PC-3 (cell line): ENCODE data around the gene BMPER. TPM values are rescaled to one million over a fixed set of nuclear protein-coding genes. Genes with fewer than 3 reads are reported as not detected.

Source experiments
- ATAC-seq: fragments of 200-7000 bp; cut with Tn5 transposase; 2 replicates; pipeline ENCODE4 v1.9.1; 2020; ENCODE audit warnings: mild to moderate bottlenecking, moderate library complexity
- BruUV-seq: library from RNA; stranded (reverse); fragments of 400-500 nt; replicated peaks from 2 replicates; lab custom pipeline; 2021; lab: Mats Ljungman, UMichigan
- CTCF ChIA-PET: fragments of 300-600 bp; sonication (Branson Sonifier 250); formaldehyde crosslinking; loops from one replicate; lab custom pipeline; 2022; ENCODE audit warnings: antibody characterized with exemption; lab: Charles Lee
- POLR2A ChIA-PET: fragments of 300-600 bp; sonication (Branson Sonifier 250); formaldehyde crosslinking; loops from one replicate; lab custom pipeline; 2022; ENCODE audit warnings: antibody characterized with exemption; ENCODE audit not compliant: unreplicated experiment; lab: Charles Lee
- DNase-seq: peaks from one replicate; pipeline ENCODE4 v3.0.0-alpha.2; 2015
- H2AFZ ChIP-seq: fragments of 300-600 bp; sonication (generic); 2 replicates; pipeline ENCODE4 v1.6.0; 2016; ENCODE audit warnings: antibody characterized with exemption, low read length
- H3F3A ChIP-seq: fragments of 300-600 bp; sonication (generic); one replicate; pipeline ENCODE4 v1.6.0; 2017; ENCODE audit warnings: antibody characterized with exemption, low read length, control low read depth, mild to moderate bottlenecking; ENCODE audit not compliant: unreplicated experiment
- H3K27ac ChIP-seq: fragments of 300-600 bp; sonication (generic); 2 replicates; pipeline ENCODE4 v1.5.1; 2016; ENCODE audit warnings: mild to moderate bottlenecking, low read length
- H3K27me3 ChIP-seq: fragments of 300-600 bp; sonication (generic); 2 replicates; pipeline ENCODE4 v1.6.1; 2016; ENCODE audit warnings: low read length, mixed read lengths
- H3K36me3 ChIP-seq: fragments of 300-600 bp; sonication (generic); 2 replicates; pipeline ENCODE4 v1.6.1; 2016; ENCODE audit warnings: low read depth, mixed run types, low read length, mixed read lengths
- H3K4me1 ChIP-seq: fragments of 300-600 bp; sonication (generic); 2 replicates; pipeline ENCODE4 v1.5.1; 2016; ENCODE audit warnings: low read length; ENCODE audit not compliant: insufficient read depth
- H3K4me2 ChIP-seq: fragments of 300-600 bp; sonication (generic); 2 replicates; pipeline ENCODE4 v1.6.0; 2016; ENCODE audit warnings: low read length
- H3K4me3 ChIP-seq: fragments of 300-600 bp; sonication (generic); 2 replicates; pipeline ENCODE4 v1.5.1; 2016; ENCODE audit warnings: mild to moderate bottlenecking, low read length, mixed read lengths
- H3K79me2 ChIP-seq: fragments of 300-600 bp; sonication (generic); 2 replicates; pipeline ENCODE4 v1.6.1; 2017; ENCODE audit warnings: low read length, mixed read lengths
- H3K9ac ChIP-seq: fragments of 300-600 bp; sonication (generic); 2 replicates; pipeline ENCODE4 v1.6.0; 2016; ENCODE audit warnings: mild to moderate bottlenecking, low read length
- H3K9me2 ChIP-seq: fragments of 300-600 bp; sonication (generic); replicated peaks from 2 replicates; pipeline ENCODE4 v1.6.1; 2016; ENCODE audit warnings: mixed run types, low read length, mixed read lengths
- H3K9me3 ChIP-seq: fragments of 300-600 bp; sonication (generic); 2 replicates; pipeline ENCODE4 v1.6.1; 2016; ENCODE audit warnings: low read length, mixed read lengths
- H4K20me1 ChIP-seq: fragments of 300-600 bp; sonication (generic); 2 replicates; pipeline ENCODE4 v1.6.1; 2016; ENCODE audit warnings: low read length, mixed read lengths
- CTCF ChIP-seq: fragments of 300-600 bp; sonication (generic); conservative IDR thresholded peaks from 2 replicates; pipeline ENCODE4 v1.5.1; 2017; ENCODE audit warnings: antibody characterized with exemption, low read depth, mild to moderate bottlenecking, low read length
- EZH2 ChIP-seq: fragments of 300-600 bp; sonication (generic); IDR thresholded peaks from one replicate; pipeline ENCODE4 v1.6.1; 2017; ENCODE audit warnings: antibody characterized with exemption, mild to moderate bottlenecking, low read length; ENCODE audit not compliant: unreplicated experiment
- EZH2phosphoT487 ChIP-seq: fragments of 300-600 bp; sonication (generic); IDR thresholded peaks from 2 replicates; pipeline ENCODE4 v1.6.1; 2018; ENCODE audit warnings: mild to moderate bottlenecking, antibody characterized with exemption, low read length, borderline replicate concordance
- intact Hi-C: fragments of 100-400 bp; cut with micrococcal nuclease; formaldehyde crosslinking; loops from 2 replicates; pipeline ENCODE4 v1.9.0; 2023
- total RNA-seq: library from RNA; depleted of rRNA; stranded (reverse); fragments of >200 nt; gene quantifications from 2 replicates; pipeline ENCODE4 v1.2.3, GENCODE V29; 2014

The BMPER gene
- total RNA-seq, 1 experiment from 2014 or later, result 0.11 TPM

- intact Hi-C loops, result no loop called here
- Histone ChIP-seq H3K36me3 (no peaks in the 10 kb centered on the region), H3K9me3 (no peaks in the 10 kb centered on the region), H2AFZ (no peak overlapping the region), H3K27me3 (no peaks in the 10 kb centered on the region; the same call in 1 of the 2 replicates), H3K9ac (no peak overlapping the region), H3K4me1 (no peaks in the 10 kb centered on the region), H3K4me2 (no peak overlapping the region), H3F3A (no peaks in the 10 kb centered on the region), H4K20me1 (no peaks in the 10 kb centered on the region), H3K9me2 (no peaks in the 10 kb centered on the region), H3K27ac (no peak overlapping the region), H3K4me3 (no peak overlapping the region), H3K79me2 (no peaks in the 10 kb centered on the region)
- TF ChIP-seq EZH2, result no peak
- no peak for TF ChIP-seq EZH2phosphoT487
- TF ChIP-seq CTCF, result no peak
- ATAC-seq, result no peak
- BruUV-seq, result no TSS peak
- CTCF ChIA-PET, result no interaction called here
- POLR2A ChIA-PET, result no interaction called here
- no peak for DNase-seq
Measured at GRCh38 chr7:34080513-34080912, 175.2 kb downstream of the BMPER start.

GRCh38 chr7:34081935-34082334, 176.6 kb downstream of the BMPER start:
- CTCF ChIA-PET, result no interaction called here

More at GRCh38 chr7:34081935-34082334, 176.6 kb downstream of the BMPER start:
- Histone ChIP-seq H3K9ac (no peak overlapping the region), H3K4me3 (no peak overlapping the region), H3K36me3 (no peaks in the 10 kb centered on the region), H2AFZ (no peak overlapping the region), H3F3A (no peaks in the 10 kb centered on the region), H3K27ac (no peak overlapping the region), H3K27me3 (no peaks in the 10 kb centered on the region; the same call in 1 of the 2 replicates), H4K20me1 (no peaks in the 10 kb centered on the region), H3K4me1 (no peaks in the 10 kb centered on the region), H3K79me2 (no peaks in the 10 kb centered on the region), H3K9me2 (no peaks in the 10 kb centered on the region), H3K4me2 (no peak overlapping the region), H3K9me3 (no peaks in the 10 kb centered on the region)
- no peak for DNase-seq
- no peak for ATAC-seq
- BruUV-seq, result no TSS peak
- intact Hi-C loops, result no loop called here
- no peak for TF ChIP-seq EZH2phosphoT487
- TF ChIP-seq CTCF, result no peak
- TF ChIP-seq EZH2, result no peak
- POLR2A ChIA-PET, result no interaction called here
